K562 (cell line): ENCODE measurements around the gene SELPLG. TPM values are rescaled to one million over a fixed set of nuclear protein-coding genes. Genes with fewer than 3 reads are reported as not detected.

Experiments
- BRF1 ChIP-seq: IDR thresholded peaks from 3 replicates; pipeline ENCODE4 v1.6.1; 2011; ENCODE audit warnings: borderline replicate concordance, mild to moderate bottlenecking; ENCODE audit not compliant: insufficient read length; ENCODE audit errors: extremely low read depth
- KAT2B ChIP-seq: IDR thresholded peaks from one replicate; pipeline ENCODE4 v1.6.1; 2012; ENCODE audit warnings: low read depth, mild to moderate bottlenecking, control low read depth, inconsistent platforms, low read length, moderate library complexity
- KDM4B ChIP-seq, 2 experiments: fragments of 450-650 bp in 1 of 2; sonication (generic) in 1 of 2; IDR thresholded peaks; 2 replicates each; pipeline ENCODE4 v1.6.1; 2016 to 2017; ENCODE audit warnings: borderline replicate concordance in 2 of 2, antibody characterized with exemption in 1 of 2, low read depth in 1 of 2, mild to moderate bottlenecking in 1 of 2
- MCM7 ChIP-seq, 2 experiments: fragments of 450-650 bp; IDR thresholded peaks; 2 replicates each; pipeline ENCODE4 v1.6.1; 2016 to 2018
- MTA2 ChIP-seq: fragments of 450-650 bp; IDR thresholded peaks from 2 replicates; pipeline ENCODE4 v1.6.1; 2016; ENCODE audit warnings: low read depth
- PML ChIP-seq: IDR thresholded peaks from 2 replicates; pipeline ENCODE4 v1.6.1; 2012; ENCODE audit warnings: low read length, inconsistent platforms
- RBM25 ChIP-seq: fragments of 200-400 bp; formaldehyde crosslinking; IDR thresholded peaks from 2 replicates; pipeline ENCODE4 v1.6.1; 2018; ENCODE audit warnings: low read length, low read depth, moderate library complexity; ENCODE audit not compliant: severe bottlenecking
- RFX7 ChIP-seq: fragments of 250-450 bp; sonication (Bioruptor Pico); IDR thresholded peaks from 2 replicates; pipeline ENCODE4 v1.5.1; 2021; ENCODE audit warnings: mild to moderate bottlenecking
- SNRNP70 ChIP-seq: fragments of 200-400 bp; formaldehyde crosslinking; optimal IDR thresholded peaks from 2 replicates; pipeline ENCODE3; 2017; ENCODE audit warnings: low read depth, low read length
- STAT5B ChIP-seq: fragments of 250-450 bp; sonication (Bioruptor Pico); IDR thresholded peaks from 2 replicates; pipeline ENCODE4 v1.8.0; 2021; ENCODE audit warnings: mild to moderate bottlenecking, inconsistent platforms
- YBX1 ChIP-seq: fragments of 450-650 bp; IDR thresholded peaks from 2 replicates; pipeline ENCODE4 v1.7.1; 2016; ENCODE audit warnings: mild to moderate bottlenecking
- ZNF146 ChIP-seq: IDR thresholded peaks from one replicate; pipeline ENCODE4 v1.6.1; 2018; ENCODE audit warnings: missing compliant biosample characterization; ENCODE audit not compliant: unreplicated experiment
- polyA plus RNA-seq, 8 experiments: library from polyadenylated mRNA; depleted of rRNA in 4 of 8; stranded (reverse) in 5 of 8; unstranded in 3 of 8; fragments of >200 nt; fragmentation: Nextera tagmentation in 2 of 8; fragmentation: Illumina TruSeq in 1 of 8; extraction: Ambion mirVana in 2 of 8; extraction: Trizol in 1 of 8; gene quantifications; 2 replicates each; pipeline versions ENCODE4 v1.2.1 to v1.2.3, GENCODE V29; 2011 to 2014; ENCODE audit warnings: inconsistent platforms in 1 of 8, missing spikeins in 1 of 8
- total RNA-seq, 7 experiments: library from RNA; depleted of rRNA in 6 of 7; stranded (reverse); fragments of >200 nt in 6 of 7; fragmentation: Illumina TruSeq in 2 of 7; extraction: Trizol in 2 of 7; gene quantifications; 2 replicates each; pipeline versions ENCODE4 v1.2.1 to v1.2.3, GENCODE V29; 2011 to 2021; ENCODE audit warnings: low replicate concordance in 1 of 7
- TF ChIP-seq, protein P1 (sequence below): fragments of 450-650 bp; IDR thresholded peaks from 2 replicates; pipeline ENCODE4 v1.6.1; 2014; ENCODE audit warnings: low read depth, mild to moderate bottlenecking, moderate library complexity, borderline replicate concordance
- TF ChIP-seq, protein P2 (sequence below): sonication (generic); formaldehyde crosslinking; IDR thresholded peaks from 2 replicates; pipeline ENCODE4 v1.5.0; 2020; ENCODE audit warnings: missing genetic modification reagents
- TF ChIP-seq, protein P3 (sequence below): fragments of 450-650 bp; IDR thresholded peaks from 2 replicates; pipeline ENCODE4 v1.6.1; 2016
- TF ChIP-seq, protein P4 (sequence below): fragments of 250-450 bp; sonication (Bioruptor Pico); IDR thresholded peaks from 2 replicates; pipeline ENCODE4 v1.9.0; 2021; ENCODE audit warnings: mild to moderate bottlenecking
- TF ChIP-seq, protein P5 (sequence below): sonication (generic); formaldehyde crosslinking; IDR thresholded peaks from 2 replicates; pipeline ENCODE4 v1.8.1; 2022; ENCODE audit warnings: missing genetic modification reagents
- TF ChIP-seq, protein P6 (sequence below): IDR thresholded peaks from 2 replicates; pipeline ENCODE4 v1.6.1; 2012; ENCODE audit warnings: low read depth, low read length, improper control_type of control experiment, borderline replicate concordance
- TF ChIP-seq, protein P7 (sequence below): fragments of 200-800 bp; sonication (Bioruptor generic); IDR thresholded peaks from 2 replicates; pipeline ENCODE4 v1.6.1; 2017; ENCODE audit warnings: missing genetic modification characterization, missing compliant biosample characterization

SELPLG gene
- total and polyA plus RNA-seq, 9 of the 15 experiments (the other 6 are each of a cell fraction or from before 2014, with no cell fraction given), result 0.22 to 10.2 (median 1.7) TPM

DNA sequence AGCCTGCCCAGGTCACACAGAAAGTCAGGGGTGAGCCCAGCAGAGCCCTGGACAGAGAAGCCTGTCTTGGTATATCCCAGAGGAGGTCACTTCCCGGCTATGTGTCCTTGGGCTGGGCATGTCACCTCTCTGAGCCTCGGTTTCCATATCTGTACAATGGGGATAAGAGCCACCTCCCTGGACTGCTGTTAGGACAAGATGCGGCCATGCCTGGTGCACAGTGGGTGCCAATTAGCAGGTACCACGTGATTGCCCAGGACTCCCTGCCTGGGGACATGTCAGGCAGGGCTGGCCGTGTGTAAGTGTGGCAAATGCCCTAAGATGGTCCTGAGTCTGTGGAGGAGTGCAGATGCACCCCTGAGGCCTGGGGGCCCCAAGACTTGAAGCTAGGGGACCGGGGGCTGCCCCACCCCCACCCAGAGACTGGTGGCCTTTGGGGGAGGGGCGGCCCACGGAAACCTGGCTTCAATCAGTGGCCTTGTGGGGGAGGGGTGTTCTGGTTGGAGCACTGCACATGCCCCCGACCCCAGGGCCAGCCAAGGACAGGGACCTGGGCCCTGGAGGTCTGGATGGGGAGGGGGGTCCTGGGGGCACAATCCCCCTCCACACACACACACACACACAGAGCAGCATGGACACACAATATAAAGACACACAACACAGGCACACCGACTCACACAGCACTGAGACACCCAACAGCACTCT, 36.7 kb downstream of the SELPLG start (continued):
- TF ChIP-seq, protein P1, sequence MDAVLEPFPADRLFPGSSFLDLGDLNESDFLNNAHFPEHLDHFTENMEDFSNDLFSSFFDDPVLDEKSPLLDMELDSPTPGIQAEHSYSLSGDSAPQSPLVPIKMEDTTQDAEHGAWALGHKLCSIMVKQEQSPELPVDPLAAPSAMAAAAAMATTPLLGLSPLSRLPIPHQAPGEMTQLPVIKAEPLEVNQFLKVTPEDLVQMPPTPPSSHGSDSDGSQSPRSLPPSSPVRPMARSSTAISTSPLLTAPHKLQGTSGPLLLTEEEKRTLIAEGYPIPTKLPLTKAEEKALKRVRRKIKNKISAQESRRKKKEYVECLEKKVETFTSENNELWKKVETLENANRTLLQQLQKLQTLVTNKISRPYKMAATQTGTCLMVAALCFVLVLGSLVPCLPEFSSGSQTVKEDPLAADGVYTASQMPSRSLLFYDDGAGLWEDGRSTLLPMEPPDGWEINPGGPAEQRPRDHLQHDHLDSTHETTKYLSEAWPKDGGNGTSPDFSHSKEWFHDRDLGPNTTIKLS, result no peak
- TF ChIP-seq, protein P2, sequence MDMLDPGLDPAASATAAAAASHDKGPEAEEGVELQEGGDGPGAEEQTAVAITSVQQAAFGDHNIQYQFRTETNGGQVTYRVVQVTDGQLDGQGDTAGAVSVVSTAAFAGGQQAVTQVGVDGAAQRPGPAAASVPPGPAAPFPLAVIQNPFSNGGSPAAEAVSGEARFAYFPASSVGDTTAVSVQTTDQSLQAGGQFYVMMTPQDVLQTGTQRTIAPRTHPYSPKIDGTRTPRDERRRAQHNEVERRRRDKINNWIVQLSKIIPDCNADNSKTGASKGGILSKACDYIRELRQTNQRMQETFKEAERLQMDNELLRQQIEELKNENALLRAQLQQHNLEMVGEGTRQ (CRISPR knock-in tag), result 0 out of 2 replicates have a peak, but pooled peaks have one; percentile 6
- no peak for TF ChIP-seq MTA2
- TF ChIP-seq SNRNP70, result no peak
- TF ChIP-seq, protein P3, sequence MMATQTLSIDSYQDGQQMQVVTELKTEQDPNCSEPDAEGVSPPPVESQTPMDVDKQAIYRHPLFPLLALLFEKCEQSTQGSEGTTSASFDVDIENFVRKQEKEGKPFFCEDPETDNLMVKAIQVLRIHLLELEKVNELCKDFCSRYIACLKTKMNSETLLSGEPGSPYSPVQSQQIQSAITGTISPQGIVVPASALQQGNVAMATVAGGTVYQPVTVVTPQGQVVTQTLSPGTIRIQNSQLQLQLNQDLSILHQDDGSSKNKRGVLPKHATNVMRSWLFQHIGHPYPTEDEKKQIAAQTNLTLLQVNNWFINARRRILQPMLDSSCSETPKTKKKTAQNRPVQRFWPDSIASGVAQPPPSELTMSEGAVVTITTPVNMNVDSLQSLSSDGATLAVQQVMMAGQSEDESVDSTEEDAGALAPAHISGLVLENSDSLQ, result no peak
- no peak for TF ChIP-seq MCM7 (IDR thresholded peaks at IDR 0.05)
- TF ChIP-seq, protein P4, sequence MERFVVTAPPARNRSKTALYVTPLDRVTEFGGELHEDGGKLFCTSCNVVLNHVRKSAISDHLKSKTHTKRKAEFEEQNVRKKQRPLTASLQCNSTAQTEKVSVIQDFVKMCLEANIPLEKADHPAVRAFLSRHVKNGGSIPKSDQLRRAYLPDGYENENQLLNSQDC, result no peak
- no peak for TF ChIP-seq YBX1
- TF ChIP-seq KDM4B (IDR thresholded peaks at IDR 0.05; ENCODE audit: borderline replicate concordance in 2 of 2, low read depth in 1 of 2), result no peak
- no peak for TF ChIP-seq RFX7
- TF ChIP-seq, protein P5, sequence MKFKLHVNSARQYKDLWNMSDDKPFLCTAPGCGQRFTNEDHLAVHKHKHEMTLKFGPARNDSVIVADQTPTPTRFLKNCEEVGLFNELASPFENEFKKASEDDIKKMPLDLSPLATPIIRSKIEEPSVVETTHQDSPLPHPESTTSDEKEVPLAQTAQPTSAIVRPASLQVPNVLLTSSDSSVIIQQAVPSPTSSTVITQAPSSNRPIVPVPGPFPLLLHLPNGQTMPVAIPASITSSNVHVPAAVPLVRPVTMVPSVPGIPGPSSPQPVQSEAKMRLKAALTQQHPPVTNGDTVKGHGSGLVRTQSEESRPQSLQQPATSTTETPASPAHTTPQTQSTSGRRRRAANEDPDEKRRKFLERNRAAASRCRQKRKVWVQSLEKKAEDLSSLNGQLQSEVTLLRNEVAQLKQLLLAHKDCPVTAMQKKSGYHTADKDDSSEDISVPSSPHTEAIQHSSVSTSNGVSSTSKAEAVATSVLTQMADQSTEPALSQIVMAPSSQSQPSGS (CRISPR knock-in tag), result no peak
- TF ChIP-seq, protein P6, sequence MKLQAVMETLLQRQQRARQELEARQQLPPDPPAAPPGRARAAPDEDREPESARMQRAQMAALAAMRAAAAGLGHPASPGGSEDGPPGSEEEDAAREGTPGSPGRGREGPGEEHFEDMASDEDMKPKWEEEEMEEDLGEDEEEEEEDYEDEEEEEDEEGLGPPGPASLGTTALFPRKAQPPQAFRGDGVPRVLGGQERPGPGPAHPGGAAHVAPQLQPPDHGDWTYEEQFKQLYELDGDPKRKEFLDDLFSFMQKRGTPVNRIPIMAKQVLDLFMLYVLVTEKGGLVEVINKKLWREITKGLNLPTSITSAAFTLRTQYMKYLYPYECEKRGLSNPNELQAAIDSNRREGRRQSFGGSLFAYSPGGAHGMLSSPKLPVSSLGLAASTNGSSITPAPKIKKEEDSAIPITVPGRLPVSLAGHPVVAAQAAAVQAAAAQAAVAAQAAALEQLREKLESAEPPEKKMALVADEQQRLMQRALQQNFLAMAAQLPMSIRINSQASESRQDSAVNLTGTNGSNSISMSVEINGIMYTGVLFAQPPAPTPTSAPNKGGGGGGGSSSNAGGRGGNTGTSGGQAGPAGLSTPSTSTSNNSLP, result no peak
- TF ChIP-seq RBM25, result peak; percentile 75
- no peak for TF ChIP-seq BRF1
- TF ChIP-seq KAT2B, result no peak
- TF ChIP-seq PML, result no peak
- no peak for TF ChIP-seq STAT5B (CRISPR knock-in tag)
- TF ChIP-seq, protein P7, sequence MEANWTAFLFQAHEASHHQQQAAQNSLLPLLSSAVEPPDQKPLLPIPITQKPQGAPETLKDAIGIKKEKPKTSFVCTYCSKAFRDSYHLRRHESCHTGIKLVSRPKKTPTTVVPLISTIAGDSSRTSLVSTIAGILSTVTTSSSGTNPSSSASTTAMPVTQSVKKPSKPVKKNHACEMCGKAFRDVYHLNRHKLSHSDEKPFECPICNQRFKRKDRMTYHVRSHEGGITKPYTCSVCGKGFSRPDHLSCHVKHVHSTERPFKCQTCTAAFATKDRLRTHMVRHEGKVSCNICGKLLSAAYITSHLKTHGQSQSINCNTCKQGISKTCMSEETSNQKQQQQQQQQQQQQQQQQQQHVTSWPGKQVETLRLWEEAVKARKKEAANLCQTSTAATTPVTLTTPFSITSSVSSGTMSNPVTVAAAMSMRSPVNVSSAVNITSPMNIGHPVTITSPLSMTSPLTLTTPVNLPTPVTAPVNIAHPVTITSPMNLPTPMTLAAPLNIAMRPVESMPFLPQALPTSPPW (CRISPR knock-in tag), result no peak
- no peak for TF ChIP-seq ZNF146
